Fibroblast of the conjunctiva (primary cell): ENCODE results near the gene MBP.
A peak's percentile ranks its signal among the peaks of the same experiment; 100 is the strongest.

ENCODE experiments used
- DNase-seq: peaks from one replicate; pipeline ENCODE4 v3.0.0-alpha.2; 2010; ENCODE audit warnings: low read depth

Gene MBP

DNA sequence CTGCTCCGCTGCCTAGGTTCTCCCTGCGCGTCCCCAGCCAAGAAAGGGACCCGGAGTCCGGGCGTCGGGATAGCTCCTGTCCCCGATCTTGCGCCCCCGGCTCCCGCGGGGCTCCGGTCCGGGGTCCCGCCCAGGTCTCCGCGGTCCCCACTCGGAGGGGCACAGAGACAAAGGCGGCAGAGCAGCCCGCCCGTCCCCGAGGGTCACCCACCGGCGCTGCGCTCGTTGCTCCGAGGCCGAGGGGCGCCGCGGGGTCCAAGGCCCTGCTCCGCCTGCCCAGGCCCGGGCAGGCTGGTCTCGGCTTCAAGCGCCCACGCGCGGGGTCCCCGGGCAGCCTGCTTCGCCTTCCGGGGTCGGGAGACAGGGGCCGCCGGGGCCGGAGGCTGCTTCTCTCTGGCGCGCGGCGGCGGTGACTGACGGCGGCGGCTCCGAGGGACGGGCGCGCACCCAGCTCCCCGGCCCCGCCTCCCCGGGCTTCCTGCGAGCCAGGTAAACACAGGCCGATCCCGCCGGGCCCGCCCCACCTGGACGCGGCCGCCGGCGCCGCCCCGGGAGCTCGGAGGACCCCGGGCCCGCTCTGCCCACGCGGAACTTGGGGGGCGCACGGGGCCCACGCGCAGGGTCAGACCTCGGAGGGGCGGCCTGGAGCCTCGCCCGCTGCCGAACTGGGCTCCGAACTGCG, at the start of gene MBP:
MBP (minus strand) TSS at position 415 of the 682 bp plus-strand sequence. CDS start 27,522 bp downstream, outside the sequence.
- DNase-seq, result no peak

DNA sequence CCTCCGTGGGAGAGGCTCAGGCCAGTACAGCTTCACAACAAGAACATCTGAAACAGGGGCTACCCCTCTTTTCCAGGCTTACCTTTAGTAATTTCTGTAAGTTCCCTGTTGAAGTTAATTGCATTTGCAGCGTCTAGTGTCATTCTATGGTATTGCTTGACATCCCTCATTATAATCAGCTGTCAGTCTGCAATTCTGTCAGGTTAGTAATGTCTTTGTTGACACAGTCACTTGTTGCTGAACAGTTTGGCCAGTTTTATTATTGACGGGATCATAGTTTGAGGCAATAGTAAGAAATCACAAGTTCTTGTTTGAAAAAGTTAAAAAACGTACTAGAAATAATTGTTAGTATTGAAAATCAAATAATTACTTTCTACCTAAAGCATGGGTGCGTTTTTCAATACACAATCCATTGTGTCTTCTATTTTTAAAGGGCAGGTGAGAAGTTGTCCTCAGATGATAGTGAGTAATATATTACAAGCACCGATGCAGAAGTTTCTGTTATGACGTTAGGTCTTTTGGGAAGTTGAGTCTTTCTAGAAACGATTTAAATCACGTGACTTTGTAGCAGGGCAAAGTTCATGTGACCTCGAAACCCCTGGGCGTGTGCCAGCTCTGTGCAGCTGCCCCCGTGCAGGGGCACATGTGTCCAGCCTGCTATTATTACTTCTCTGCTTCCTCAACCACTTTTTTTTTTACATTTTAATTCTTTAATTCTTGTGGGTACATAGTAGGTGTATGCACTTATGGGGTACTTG, 49.5 kb upstream of the MBP start:
- DNase-seq, result no peak

GRCh38 chr18:77178559-77178958, 46.0 kb upstream of the MBP start:
- DNase-seq, result no peak

GRCh38 chr18:77177009-77177408, 44.4 kb upstream of the MBP start:
- DNase-seq, result no peak

DNA sequence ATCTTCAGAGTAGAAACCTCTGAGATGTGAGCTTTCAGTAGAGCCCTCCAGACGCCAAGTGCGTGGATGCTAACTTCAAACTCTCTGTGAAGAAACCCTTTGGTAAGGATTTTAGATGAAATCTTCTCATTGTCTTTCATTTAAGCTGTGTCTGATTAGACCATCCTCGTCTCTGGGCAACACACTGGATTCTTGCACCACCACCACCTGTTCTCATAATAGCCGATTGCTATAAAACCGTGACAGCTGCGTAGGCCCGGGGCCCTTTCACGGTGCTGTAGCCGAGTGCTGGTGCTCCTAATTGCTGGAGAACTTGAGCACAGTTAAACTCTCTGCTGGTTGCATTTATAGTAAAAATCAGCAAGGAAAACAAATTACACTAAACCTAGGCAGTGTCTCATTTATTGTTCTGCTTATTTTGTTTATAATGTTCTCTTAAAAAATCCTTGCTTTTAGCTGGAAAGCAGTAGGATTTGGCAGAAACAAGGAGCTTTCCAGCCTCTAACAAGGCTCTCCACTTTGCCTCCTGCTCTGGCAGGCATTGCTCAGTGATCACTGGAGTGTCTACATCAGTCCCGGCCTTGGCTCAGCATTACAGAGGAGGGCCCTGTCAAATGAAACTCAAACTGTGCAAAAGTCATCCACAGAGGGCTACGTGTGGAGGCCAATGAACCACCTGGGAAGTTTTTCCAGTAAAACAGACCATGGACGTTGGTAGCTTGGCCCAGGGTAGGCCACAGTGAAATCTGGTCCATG, 40.9 kb upstream of the MBP start:
- DNase-seq, result no peak

- no peak for DNase-seq
Measured at GRCh38 chr18:77170890-77171410, 38.4 kb upstream of the MBP start.

GRCh38 chr18:77168811-77169311, 36.3 kb upstream of the MBP start:
- no peak for DNase-seq

- DNase-seq, result peak; percentile 62
Measured at GRCh38 chr18:77167251-77167650, 34.7 kb upstream of the MBP start.

DNA sequence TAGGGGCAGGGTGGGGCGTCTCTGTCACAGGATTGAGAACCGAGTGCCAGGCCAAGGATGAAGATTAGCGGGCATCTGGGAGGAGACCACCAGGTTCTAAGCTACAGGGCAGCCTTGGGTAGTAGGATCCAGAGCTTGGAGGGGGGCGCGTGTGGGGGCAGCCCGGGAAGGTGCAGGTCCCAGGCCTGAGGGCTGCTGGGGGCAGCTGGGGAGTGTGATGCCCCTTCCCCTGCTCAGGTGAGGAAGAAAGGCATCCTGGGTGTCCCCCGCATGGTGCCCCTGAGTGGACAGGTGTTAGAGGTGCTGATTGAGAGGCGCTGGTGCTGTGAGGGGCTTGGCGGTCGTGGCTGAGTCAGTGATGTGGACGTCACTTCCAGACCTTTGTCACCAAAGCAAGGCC, 33.9 kb upstream of the MBP start:
- no peak for DNase-seq

- DNase-seq, result peak; percentile 92
Measured at GRCh38 chr18:77165503-77166188, 33.1 kb upstream of the MBP start.

DNA sequence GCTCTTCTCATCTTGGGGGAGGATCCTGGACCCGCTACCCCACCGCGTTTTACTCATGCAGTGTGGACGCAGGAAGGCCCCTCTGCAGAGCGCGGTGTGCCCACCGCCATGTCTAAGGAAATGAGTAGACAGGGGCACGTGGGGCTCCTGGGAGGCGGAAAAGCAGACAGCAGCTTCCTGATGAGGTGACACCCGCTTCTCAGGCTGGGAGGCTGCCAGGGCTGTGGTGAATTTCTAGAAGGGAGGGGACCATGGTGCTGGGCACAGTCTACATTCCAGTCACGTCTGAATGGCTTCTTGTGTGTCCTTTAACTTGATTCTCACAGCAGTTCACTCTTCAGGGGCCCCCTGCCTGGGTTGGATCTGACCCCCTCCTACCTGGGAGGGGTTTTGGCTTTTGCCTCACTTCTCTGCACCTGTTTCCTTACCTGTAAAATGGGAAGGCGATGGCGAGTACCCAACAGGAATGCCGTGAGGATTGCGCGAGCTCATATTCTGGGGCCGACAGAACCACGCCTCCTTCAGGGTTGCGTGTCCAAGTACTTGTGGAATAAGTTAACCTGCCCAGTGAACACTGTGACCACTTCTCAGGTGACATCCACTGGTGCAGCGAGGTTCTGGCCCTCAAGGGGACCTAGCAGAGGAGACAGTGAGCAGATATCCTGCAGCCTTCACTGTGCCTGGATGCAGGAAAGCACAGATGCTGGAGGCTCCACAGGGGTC, 32.3 kb upstream of the MBP start:
- DNase-seq, result no peak

- DNase-seq, result no peak
Measured at GRCh38 chr18:77164026-77164425, 31.4 kb upstream of the MBP start.

- no peak for DNase-seq
Measured at GRCh38 chr18:77162580-77162979, 30.0 kb upstream of the MBP start.

DNA sequence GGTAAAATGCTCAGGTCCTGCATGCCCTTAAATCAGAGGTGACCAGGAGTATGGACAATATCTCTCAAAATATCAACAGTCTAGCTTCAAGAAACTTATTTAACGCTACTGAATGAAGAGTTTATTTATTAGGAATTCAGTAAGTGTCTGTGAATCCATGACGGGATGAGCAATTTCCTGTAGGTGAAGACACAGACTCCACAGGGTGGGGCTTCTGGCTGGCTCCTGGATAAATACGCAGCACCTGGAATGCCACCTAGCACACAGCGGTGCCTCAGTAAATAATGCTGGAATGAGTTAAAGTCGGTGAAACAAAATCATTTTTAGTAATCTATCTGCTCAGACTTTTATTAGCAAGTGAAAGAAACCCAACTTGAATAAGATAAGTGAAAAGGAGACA, 29.4 kb upstream of the MBP start:
- no peak for DNase-seq

GRCh38 chr18:77161383-77161782, 28.8 kb upstream of the MBP start:
- no peak for DNase-seq

- DNase-seq, result no peak
Measured at GRCh38 chr18:77160515-77160914, 27.9 kb upstream of the MBP start.

DNA sequence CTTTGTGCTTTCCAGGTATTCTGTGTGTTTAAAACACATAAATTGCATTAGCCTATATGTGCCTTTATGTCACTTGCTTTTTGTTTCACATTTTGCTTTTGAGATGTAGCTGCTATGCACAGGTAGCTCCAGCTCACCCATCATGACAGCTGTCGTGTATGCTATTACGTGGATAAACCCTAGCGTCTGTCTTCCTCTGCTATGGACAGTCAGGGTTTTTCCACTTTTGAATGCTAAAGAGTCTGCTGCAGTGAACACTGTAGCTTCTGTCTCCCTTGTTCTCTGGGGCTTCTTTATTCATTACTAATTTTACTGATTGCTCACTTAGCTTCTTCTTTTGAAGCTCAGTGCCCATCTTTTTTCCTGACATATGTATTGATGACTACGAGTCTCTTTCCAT, 24.7 kb upstream of the MBP start:
- DNase-seq, result no peak

DNA sequence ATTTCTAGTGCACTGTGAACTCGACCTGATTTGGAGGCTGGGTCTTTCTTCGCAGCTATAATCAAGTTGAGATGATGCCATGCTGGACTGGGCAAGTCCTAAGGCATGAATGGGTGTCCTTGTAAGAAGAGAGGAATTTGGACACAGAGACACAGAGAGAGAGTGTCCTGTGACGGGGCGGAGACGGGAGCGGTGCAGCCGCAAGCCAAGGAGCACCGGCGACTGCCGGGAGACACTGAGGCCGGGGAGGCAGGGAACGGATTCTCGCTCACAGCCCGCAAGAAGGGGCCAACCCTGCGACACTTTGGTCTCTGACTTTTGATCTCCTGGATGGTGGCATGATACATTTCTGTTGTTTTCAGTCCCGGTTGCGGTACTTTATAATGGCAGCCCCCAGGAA, 22.4 kb upstream of the MBP start:
- no peak for DNase-seq

DNA sequence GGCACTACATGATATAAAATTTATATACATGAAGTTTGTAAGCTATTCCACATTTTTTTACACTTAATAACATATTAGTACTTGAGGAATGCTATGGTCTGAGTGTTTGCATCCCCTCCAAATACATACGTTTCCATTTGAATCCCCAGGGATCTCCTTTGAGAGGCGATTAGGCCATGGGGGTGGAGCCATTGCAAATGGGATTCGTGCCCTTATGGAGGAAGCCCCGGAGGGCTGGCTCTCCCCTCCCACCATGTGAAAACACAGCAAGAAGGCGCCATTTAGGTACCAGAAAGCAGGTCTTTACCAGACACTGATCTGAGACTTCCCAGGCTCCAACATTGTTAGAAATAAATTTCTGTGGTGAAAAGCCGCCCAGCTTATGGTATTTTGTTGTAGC, 20.8 kb upstream of the MBP start:
- DNase-seq, result no peak

- no peak for DNase-seq
Measured at GRCh38 chr18:77151772-77152520, 19.4 kb upstream of the MBP start.
